NCI-H2227 (cell line): Measurements from ENCODE around the gene NFS1.

Experiments used
- DNase-seq: peaks from one replicate; lab custom pipeline; 2025; ENCODE audit not compliant: unreplicated experiment; lab: John Stamatoyannopoulos, UW

Gene NFS1

DNA sequence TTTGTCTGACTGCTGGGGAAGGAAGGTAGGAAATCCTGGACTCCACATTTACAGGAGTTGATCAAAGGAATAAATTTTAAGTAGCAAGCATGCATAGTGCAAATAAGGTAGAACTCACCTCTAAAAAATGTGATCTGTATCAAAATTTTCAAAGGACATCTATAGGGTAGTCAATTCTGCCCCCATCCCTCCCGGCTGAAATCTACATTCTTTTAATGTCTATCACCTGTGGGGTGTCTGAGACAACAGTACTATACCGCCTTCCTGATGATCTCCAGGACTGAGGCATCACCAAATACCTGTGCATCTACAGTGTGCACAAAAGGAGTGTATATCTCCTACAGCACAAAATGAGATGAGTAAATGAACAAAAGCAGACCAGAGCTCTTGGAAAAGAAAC lies 54.3 kb downstream of the NFS1 start:
- no peak for DNase-seq

DNA sequence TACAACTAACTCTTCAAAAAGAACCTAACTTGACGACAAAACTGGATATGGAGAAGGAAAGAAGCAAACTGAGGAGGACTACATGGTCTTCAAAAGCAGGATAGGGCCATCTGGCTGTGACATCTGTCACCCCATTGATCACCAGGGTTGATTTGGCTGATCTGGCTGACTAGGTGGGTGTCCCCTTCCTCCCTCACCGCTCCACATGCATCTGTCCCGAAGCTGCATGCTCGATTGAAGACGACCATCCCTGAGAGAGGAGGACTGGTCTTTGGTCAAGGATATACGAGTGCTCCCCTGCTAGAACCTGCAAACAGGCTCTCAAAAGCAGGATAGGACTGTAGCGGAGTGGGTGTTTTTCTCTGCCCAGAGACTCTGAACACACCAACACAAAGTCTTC lies 56.1 kb downstream of the NFS1 start:
- DNase-seq = no peak

DNA sequence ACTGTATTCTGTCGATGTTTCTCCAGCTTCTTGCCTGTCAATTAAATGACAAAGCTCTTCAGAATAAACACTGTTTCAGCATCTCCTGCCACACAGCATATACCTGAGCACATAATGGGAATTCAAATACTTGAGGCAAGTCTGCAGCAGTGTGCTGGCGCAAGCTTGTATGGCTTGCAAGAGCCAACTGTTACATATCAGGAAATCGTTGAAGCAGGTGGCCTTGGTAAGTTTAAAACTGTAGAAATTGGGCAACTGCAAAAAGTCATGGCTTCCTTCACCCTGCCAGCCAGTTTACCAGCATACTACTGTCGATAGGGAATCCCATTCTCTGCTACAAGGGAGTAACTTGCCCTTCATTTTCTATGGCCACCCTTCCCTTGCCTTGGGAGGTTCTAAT lies 57.4 kb downstream of the NFS1 start:
- no peak for DNase-seq

DNA sequence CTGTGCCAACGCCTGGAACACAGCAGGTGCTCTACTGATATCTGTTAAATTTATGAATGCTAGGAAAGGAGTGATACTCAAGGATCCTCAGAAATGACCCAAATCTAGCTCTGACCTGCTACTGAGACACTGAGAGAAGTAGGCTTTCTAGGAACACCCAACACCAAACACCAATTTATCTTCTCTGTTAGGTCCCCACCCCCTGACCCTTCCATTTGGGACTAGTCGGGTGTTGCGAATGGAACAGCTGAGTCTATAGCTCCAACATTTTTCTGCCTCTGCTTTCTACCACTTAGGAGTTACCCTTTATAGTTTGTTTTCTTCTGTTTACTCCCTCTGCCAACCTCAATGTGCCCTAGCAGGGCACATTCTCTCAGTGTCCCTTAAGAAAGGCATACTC lies 58.4 kb downstream of the NFS1 start:
- no peak for DNase-seq

DNA sequence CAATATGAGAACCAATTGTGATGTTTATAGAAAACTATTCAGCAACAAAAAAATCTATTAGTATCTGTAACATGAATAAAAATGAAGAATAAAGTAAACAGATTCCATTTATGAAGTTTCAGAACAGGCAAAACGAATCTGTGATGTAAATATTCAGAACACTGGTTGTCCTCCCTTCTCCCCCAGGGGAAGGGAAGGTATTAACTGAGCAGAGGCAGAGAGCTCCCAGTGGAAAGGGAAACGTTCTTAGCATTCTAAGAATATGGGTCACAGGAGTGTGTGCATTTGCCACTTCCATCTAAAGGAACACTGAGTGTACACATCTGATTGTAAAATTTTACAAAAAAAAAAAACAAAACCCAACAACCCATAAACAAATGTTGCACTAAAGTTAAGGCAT lies 60.4 kb downstream of the NFS1 start:
- DNase-seq = no peak

DNA sequence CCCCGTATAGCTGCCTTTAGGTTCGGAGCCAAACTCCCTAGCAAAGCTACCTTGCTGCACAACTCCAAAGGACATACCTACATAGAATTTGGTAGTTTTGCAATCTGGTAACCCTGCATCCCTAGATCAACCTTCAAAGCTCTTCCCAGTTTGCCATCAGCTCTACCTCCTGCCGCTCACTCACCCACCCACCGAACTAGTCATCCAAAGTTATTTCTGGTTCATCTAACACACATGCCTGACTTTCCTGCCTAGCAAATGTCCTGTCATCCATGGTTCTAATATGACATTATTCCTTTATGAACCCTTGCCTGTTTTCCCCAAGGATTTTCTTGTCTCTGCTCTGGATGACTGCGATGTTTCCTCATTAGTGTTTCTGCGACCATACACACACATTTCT lies 61.9 kb downstream of the NFS1 start:
- DNase-seq = no peak

DNA sequence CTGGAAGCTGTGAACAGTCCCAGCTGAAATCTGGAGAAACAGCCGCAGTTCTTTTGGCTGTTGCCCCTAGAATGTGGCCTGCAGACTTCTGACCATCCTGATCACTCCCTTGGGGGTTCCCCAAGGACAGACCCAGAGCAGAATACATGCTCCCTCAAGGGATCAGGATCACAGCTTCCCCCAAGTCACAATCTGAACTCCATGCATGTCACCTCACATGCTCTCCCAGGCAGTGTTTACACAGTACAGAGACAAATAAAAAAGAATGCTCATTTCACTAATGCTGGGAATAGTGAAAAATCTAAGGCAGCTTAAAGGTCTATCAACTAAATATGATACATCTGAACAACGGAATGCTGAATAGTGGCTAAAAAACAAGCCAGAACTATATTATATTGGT lies 63.1 kb downstream of the NFS1 start:
- DNase-seq = no peak

DNA sequence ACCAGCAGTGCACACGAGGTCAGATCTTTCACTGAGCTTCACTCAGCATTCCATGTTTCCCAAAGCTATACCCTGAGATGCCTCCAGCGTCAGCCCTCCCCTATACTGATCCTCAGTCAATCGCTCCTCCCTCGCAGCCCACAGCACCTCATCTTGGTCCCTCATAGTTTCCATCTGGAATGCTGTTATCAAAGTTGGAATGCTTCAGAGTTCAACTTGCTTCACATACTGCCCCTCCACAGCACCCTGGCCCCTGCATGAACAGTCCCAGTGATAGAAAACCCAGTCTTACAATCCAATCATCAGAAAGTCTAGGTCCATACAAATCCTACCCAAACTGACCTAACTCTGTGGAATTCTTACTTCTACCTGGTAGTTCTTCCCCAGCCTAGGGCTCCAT lies 63.5 kb downstream of the NFS1 start:
- DNase-seq = no peak

DNA sequence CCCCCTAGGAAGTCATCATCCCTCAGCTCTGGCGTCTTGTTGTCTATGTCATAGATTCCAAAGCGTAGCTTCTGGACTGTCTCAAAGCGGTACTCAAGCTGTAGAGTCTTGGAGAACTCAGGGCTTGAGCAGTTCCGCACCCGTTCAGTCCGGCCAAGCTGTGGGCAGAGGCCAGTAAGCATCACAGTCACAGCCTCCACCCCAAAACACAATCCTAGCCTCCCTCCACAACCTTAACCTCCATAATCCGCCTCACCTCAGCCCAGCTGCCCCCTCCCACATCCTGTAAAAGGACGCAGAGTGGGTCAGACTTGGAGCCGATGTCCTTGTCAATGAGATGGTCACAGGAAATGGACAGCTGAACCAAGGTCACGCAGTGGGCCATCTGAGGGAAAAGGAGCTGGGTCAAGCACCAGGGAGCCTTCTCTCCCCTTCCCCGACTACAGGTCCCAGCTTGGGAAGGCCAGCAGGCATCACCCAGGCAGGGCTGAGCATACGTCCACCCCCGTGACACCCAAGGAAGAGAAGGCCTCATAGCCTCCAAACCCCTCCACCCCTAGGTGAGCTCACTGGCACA lies 66.5 kb downstream of the NFS1 start:
- DNase-seq = no peak

DNA sequence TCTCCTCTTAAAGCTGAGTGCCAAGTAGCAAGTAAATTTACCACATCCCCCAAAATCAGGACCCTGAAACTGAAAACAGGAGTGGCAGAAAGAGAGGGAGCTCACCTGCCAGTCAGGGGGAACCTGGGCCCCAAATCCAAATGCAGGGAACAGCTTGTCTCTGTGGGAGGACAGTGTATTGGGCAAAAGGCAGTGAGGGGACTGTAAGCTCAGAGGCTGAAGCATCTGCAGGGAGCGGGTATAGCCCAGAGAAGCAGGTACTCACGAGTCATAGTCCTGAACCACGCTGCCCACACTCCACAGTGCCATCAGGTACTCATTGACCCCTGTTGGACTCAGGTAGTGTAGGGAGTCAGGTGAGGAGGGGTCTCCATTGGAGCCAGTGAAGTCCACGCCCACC lies 68.5 kb downstream of the NFS1 start:
- no peak for DNase-seq

DNA sequence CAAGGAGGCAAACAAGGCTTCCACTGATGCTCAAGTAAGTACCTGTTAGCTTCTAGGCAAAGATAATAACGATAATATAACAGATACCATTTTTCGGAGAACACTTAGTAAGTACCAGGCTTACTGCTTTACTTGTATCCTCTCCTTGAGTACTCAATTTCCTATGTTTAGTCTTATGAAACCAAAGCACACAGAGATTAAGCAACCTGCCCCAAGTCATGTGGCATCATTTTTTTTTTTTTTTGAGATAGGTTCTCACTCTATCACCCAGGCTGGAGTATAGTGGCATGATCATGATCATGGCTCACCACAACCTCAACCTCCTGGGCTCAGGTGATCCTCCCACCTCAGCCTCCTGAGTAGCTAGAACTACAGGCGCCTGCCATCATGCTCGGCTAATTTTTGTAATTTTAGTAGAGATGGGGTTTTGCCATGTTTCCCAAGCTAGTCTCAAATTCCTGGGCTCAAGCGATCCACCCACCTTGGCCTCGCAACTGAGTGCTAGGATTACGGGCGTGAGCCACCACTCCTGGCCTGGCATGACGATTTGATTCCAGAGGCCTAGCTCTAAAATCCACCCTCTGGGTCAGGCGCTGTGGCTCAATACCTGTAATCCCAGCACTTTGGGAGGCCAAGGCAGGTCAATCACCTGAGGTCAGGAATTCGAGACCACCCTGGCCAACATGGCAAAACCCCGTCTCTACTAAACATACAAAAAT lies 69.6 kb downstream of the NFS1 start:
- no peak for DNase-seq

DNA sequence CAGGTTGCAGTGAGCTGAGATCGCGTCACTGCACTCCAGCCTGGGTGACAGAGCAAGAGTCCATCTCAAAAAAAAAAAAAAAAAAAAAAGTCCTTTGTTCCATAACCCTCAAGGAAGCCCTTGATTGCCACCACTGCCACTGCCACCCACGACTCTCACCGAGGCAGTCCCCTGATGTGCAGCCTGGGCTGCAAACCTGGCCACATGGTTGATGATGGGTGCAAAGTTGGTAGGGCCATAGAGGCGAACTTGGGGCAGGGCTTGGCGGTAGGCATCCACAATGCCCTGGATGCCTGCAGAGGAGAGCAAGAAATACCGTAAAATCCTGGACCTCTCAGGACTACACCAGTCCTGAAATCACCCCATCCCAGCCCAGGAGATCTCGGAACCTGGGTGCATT lies 72.0 kb downstream of the NFS1 start:
- DNase-seq = no peak

DNA sequence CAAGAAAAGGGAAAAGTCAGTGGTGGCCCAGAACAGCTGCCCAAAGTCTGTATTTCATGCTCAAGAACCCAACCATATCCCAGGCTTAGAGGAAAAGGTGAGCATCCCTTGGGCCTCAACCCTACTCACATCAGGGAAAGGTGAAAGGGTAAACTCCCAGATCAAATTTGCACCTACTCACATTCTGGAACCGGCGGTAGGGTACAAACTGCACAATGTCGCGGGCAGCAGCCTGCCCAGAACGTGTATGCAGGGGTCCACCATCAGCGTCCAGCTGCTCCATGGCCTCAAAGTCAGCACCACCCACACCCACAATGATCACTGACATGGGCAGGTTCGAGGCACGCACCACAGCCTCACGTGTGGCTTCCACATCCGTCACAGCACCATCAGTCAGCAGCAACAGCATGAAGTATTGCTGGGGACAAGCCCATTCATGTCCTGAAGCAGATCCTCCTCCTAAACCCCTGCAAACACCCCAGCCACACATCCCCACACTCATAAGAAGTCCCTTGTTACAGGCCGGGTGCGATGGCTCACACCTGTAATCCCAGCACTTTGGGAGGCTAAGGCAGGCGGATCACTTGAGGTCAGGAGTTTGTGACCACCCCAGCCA lies 72.7 kb downstream of the NFS1 start:
- no peak for DNase-seq

DNA sequence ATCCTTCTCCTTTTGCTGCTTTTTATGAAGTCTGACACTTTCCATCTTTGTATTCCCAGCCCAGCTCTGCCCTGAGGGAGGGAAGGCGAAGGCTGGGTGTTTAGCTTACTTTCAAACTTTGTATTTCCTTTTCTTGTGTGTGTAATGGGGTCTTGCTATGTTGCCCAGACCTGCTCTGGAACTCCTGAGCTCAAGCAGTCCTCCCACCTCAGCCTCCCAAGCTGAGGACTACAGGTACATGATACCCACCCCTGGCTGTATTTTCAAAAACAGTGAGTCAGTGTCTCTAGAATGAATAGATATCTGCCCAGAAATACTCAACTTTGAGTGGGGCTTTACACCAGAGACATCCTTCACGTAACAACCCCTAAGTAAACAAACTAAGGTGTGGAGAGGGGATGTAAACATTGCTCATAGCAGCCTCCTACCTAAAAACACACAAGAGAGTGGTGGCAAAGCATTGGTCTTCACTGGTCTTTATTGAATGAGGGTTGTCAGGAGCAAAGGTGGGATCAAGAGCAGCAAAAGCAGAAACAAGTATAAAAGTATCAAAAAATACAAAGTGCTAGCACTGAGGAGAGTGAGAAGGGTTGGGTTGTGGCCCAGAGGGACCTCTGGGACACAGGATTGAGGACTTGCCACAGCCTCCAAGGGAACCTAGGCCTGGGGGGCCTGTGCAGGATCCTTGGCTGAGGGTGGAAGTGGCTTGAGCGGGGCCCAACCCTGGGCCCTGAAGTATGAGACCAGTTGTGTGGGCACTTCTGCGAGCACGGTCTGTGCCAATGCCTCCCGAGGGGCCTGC lies 73.4 kb downstream of the NFS1 start:
- DNase-seq = no peak

DNA sequence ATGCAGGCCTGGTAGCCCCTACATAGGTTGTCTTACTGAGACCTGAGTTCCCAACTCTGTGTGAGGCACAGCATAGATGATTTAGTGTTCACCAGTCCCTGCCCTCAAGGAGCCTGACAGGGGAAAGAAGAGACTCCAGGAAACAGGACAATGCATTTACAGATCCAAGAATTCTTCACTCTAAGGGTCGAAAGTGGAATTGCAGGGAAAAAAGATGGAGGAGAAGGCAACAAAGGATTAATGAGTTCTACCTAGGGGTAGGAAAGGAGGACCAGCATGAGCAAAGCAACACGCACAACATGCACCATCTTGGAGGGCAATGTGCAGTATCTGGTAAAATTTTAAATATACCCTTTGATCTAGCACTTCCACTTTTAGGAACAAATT lies 77.6 kb downstream of the NFS1 start:
- DNase-seq = peak; percentile 16

DNA sequence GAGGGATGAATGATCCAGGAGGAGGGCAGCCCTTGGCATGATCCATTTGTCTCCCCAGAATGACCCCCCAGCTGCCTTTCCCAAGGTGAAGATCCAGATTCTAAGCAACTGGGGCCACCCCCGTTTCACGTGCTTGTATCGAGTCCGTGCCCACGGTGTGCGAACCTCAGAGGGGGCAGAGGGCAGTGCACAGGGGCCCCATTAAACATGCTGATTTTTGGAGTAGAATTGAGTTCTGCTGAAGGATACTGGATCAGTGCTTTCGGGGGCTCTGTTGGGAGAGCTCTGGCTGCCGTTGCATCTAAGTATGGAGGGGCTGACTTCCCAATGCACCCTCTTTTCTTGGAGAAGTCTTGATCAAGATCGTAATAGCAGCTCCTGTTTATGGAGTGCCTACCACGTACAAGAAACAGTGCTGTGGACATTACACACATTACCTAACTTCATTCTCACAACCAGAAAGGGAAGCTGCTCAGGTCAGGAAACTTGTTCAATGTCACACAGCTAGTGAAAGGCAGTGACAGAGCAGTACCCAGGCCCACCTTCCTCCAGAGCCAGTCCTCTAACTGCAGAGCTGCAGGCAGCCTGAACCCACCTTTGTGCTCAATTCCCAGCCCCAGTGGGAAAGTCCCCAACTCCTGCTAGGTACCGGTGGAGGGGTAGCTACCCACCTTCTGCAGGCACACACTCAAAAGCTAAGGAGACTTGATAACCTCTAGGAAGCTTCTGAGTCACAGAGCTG lies 78.2 kb downstream of the NFS1 start:
- DNase-seq = no peak

DNA sequence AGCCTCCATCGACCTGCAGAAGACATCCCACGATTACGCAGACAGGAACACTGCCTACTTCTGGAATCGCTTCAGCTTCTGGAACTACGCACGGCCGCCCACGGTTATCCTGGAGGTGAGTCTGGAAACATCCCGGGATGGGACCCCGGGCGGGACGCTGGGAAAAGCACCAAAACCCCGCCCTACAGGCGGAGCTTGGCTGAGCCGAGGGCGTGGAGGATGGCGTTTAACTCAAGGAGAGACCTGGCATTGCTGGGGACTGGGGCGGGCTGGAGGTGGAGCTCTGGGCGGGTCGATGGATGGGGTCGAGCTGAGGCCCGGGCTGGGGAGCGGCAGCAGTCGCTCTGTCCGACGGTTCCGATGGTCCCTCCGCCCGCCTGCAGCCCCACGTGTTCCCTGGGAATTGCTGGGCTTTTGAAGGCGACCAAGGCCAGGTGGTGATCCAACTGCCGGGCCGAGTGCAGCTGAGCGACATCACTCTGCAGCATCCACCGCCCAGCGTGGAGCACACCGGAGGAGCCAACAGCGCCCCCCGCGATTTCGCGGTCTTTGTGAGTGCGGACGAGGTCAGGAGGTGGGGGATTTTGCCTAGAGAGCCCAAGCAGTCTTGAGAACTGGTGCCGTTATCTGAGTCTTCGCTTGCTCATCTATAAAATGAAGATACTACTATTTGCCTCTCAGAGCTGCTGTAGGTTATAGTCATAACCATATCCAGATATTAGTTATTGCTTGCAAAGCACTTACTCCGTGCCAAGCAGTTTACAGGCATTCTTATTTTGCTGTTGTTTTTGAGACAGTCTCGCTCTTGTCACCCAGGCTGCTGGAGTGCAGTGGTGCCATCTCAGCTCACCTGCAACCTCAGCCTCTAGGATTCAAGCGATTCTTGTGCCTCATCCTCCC lies 79.7 kb downstream of the NFS1 start:
- peak; percentile 92 for DNase-seq

DNA sequence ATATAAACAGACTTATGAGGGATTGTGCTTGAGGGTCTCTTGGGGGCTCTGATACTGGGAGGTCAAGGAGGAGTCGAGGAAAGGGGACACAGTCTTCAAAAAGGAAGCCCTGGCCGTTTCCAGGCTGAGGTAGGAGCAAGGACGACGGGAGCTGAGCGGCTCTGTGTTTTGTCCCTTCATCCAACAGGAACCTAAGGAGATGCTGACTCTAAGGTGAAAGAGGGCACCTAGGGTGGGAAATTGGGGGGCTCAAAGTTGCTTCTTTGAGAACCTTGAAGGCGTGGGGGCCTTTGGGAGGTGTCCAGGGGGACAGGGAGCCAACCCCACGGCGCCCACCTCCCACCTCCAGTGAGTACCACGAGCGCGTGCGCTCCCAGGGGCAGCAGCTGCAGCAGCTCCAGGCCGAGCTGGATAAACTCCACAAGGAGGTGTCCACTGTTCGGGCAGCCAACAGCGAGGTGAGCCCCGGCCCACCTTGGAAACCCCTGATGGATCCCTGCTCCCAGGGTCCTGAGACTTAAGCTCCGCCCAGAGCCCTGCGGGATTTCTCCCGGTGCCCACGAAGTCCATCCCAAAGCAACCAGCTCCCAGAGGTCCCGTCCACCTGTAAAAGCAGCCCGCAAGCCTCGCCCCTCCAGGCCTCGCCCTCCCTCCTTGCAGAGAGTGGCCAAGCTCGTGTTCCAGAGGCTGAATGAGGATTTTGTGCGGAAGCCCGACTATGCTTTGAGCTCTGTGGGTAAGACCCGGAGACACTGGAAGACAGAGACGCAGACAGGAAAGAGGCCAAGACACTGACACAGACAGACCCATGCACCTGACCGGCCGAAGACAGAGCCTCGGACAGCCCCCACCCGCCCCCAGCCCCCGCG lies 80.7 kb downstream of the NFS1 start:
- DNase-seq = peak; percentile 59
